Activated CD4-positive, alpha-beta T cell treated with anti-CD3 and anti-CD28 coated beads, Interleukin-2, amount 50 U/mL, for 4 hours (primary cell): ENCODE measurements around the gene NRP1.
"Not testable (repeated sequence)": the region's sequence is repeated elsewhere in the genome, so short reads cannot be mapped to it uniquely, and the experiment has no call there.

ENCODE experiments used
- DNase-seq, 2 experiments: peaks; one replicate each; pipeline ENCODE4 v3.0.0-alpha.2; 2020

Gene NRP1

DNA sequence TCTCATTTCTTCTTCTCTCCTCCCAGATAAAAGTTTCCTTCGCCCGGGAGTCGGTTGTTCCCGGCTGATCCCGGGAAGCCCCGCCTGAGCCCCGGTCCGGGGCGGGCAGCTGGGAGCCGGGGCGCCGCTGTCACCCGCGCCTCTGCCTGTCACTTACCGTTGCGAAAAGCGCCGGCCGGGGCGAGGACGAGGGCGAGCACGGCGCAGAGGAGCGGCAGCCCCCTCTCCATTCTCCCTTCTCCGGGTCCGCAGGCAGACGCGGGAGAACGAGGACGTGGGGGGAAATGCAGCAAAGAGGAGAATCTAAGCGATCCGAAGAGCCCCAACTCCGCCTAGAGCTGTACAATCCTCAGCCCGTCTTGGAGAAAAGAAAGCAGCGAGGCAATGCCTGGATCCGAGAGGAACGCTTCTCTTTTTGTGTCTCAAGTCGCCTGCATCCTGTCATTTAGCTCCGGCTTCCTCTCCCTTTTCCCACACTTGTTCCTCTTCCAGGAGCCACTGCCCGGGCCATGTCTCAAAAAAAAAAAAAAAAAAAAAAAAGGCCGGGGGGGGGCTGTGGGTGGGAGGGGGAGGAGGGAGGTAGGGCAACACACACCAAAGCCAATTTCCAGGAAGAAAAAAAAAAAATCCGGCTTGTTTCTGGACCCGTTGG, at the start of gene NRP1:
NRP1 (minus strand) TSS at position 515 of the 652 bp plus-strand sequence; CDS start at position 230, 285 bp downstream.
- DNase-seq, result no peak

DNA sequence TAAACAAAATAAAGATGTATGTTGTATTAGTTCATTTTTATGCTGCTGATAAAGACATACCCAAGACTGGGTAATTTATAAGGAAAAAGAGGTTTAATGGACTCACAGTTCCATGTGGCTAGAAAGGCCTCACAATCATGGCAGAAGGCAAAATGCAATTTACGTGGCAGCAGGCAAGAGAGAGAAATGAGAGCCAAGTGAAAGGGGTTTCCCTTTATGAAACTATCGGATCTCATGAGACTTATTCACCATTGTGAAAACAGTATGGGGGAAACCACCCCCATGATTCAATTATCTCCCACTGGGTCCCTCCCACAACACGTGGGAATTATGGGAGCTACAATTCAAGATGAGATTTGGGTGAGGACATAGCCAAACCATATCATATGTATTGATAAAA, 49.7 kb upstream of the NRP1 start:
- DNase-seq, result not testable (repeated sequence)

DNA sequence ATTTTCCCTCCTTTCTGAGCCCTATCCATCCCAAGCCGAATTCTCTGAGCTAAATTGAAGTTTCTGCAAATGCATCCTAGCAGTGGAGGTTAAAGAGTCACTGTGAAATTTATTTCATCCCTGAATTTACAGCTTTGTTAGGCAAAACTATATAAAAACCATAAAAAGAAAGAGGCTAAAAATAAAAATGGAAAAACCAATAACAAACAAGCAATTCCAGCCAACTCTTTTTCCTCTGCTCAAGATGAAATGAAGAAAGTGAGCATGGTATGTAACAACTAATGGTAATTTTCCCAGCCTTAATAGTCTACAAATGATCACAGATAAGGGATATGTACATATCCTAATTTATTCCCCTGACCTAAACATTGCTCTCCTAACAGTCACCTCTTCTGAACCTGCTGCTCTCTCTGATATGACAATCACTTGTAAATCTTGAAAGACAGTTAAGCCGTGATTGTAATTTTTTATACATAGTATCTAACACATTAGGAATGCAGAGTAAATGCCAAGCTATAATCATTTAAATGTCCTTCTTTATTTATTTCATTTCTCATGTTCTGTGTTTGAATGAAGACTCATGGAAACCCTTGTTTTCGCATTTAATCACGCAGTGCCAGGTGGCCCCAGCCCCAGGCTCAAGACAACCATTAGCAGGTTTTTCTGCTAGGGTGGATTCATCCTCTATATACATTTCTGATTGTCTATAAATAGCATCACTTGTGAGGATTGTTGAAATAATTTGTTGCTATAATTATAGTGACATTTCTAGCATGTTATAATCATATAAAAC, 48.6 kb upstream of the NRP1 start:
- no peak for DNase-seq

DNA sequence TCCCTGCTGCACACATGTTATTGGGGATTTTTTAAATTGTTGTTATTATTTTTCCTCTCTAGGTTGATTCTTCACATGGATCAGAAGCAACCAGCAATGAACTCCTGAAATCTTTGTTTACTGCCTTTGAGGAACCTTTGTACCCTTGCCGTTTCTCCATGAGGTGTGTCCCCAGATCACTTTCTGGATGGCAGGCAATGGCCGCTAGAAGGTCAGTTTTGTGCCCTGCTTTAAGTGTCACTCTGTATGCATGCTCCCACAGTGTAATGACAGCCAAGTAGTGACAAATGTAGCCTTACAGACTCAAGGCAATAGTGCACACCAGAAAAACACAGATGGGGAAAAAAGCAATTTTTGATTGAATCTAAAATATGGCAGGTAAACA, 47.7 kb upstream of the NRP1 start:
- no peak for DNase-seq

DNA sequence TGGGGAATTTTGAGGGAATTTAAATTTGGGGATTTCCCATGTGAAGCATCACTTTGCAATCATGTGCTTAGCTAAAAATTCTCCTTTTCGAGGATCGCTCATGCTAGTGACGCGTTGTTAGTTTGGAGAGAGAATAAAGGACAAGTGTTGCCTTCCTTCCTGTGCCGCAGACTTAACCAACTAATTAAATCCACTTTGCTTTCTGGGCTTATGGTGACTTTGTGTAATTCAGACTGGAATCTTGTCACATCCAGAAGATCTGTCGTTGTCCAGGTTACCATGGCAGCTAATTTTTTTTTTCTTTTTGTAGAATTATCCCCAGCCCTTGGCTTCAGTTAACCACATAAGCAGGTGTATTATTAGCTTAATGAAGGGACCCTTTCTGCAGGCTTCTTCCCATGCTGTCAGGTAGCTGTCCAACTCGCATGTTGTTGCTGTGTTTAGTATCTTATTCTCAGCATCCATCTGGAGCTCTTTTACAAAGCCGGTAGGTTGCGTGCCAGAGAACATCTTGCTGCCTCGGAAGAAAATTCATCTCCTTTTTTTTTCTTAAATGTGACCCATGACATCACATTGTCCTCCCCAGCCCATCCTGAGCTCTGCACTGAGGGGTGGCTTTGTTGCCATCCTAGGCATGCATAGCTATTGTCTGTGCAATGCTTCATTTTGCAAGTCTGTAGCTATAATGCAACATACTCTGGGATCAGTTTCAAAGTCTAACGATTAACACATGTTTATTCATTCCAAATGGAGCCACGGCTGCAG, 47.2 kb upstream of the NRP1 start:
- no peak for DNase-seq

DNA sequence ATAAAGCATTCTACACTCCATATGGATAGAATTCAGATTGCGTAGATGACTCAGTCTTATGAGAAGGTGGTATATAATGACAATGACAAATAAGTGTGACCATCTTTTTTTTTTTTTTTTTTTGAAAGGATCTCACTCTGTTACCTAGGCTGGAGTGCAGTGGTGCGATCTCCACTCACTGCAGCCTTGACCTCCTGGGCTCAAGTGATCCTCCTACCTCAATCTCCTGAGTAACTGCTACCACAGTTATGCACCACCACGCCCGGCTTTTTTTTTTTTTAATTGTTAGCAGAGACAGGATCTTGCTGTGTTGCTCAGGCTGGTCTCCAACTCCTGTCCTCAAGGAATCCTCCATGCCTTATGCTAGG, 43.2 kb upstream of the NRP1 start:
- no peak for DNase-seq

DNA sequence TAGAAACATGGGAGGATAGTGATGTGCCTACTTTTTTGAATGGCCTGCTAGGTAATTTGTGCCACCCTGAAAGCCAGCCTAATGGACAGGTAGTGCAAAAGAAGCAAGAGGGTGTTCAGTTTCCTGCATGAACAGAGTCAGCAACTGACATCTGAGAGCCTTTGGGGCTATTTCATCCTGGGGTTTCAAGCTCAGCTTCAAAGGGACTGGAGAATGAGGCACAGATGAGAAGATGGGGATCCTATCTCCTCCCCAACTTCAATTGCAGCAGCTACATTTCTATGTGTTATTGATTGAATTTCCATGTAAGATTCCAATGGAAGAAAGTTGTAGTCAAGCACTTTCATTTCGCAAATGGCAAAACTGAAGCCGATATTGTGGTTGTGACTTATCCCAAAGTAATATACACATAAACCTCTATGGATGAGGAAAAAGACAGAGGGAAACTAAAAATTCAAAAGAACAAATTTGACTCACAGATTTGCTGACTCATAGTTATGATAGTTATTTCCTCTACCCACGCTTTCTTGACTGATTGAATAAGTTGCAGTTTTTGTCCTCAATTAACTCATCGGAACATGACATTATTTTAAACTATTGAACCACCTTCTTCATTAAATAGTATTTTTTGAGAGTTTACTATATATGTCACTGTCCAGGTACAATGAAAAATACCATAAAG, 42.6 kb upstream of the NRP1 start:
- no peak for DNase-seq

DNA sequence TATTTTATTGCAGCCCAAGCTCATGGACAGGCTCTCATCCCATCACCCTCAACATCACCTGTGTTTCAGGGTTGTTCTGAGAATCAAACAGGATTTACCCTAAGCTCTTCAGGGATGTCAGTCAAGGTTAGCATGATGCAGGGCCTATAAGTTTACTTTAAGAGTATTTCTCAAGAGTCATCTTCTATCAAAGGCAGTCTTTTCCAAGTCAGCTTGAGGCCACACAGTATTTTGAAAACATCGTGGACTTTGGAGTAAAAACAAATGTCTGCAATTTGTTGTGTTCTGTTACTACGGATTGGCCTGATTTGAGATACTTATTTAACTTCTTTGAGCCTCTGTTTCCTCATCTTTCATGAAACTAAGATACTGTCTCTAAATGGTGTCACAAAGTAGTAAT, 42.0 kb upstream of the NRP1 start:
- DNase-seq, result no peak

DNA sequence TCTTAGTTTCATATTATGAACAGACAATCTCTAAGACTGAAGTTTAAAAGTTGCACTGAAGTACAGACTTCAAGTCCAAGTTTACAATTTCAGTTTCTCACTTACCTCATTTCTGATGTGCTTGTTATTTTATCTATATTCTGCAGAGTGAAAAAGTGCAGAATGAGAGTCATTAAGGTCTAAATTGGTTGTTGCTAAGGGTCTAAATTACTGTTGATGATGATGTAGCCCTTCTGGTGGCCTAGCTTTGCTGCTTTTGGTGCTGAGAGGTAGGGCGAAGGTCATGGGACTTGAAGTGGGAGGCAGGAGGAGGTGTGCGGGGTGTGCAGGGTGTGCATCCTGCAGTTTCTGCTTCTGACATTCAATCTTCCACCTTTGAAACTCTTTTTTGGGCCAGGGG, 38.8 kb upstream of the NRP1 start:
- DNase-seq, result no peak

DNA sequence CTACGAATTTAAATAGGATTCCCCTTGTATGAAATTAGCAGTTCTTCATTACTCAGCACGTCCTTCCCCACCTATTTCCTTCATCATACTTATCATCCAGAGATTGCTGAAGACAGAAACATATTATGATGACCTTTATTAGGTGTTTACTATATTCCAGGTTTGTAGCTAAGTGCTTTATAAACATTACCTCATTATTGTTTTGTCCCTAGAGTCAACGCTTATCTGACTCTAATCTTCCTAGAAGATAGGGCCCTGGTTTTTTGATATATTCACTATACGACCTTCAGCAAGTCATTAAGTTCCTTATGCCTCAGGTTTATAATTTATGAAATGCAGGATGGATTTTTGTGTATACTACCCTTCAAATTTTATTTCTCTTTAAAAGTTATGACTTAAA, 36.8 kb upstream of the NRP1 start:
- DNase-seq, result no peak

DNA sequence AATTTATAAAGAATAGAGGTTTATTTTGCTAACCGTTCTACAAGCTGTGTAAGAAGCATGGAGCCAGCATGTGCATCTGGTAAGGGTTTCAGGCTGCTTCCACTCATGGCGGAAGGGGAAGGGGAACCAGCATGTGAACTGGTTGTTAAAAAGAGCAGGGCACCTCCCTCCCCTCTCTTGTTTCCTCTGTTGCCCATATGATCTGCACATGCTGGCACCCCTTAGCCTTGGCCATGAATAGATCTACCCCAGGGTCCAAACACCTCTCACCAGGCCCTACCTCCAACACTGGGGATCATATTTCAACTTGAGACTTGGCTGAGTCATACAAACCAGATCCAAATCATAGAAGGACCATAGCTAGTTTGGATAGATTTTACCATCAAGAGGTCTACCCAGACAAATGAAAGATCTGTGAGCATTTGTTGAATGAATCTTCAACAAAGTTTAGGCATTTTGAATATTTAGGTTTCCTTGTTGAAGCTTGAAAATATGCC, 36.0 kb upstream of the NRP1 start:
- DNase-seq, result no peak

DNA sequence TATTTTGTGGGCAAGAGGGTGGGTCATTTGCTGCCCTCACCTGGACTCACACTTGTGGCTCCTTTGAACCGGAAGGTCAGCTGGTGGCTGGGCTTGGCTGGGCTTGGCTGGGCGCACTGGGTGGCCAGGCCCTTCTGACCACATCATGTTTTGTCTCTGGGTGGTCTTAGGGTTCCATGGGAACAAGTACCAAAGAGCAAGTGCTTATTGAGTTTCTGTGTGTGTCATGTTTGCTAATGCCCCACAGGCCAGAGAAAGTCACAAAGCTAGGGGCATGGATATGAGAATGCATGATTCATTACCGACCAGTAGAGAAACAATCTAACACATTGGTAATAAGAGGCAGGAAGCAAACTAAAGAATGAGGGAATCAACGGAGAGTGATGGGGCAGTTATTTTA, 33.6 kb upstream of the NRP1 start:
- no peak for DNase-seq

DNA sequence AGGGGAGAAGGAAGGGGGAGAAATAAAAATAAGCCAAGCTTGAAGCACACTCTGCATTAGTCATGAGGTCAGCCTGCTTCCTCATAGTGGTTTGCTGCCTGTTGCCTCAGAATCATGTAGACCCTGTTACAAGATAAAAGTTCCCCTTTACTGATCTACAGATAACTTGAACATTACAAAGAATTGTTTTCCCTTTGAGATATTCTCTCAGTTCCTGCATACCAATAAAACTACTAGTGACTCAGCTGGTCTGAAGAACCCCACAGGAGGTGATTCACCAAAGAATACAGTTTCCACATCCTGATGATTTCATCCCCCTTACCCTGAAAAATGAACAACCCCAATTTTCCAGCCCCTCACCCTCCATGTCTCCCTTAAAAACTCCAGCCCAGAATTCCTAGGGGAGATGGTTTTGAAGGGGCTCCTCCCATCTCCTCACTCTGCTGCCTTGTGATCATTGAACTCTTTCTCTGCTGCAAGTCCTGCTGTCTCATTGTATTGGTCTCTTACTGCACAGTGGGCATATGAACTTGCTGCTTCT, 31.5 kb upstream of the NRP1 start:
- DNase-seq, result no peak

DNA sequence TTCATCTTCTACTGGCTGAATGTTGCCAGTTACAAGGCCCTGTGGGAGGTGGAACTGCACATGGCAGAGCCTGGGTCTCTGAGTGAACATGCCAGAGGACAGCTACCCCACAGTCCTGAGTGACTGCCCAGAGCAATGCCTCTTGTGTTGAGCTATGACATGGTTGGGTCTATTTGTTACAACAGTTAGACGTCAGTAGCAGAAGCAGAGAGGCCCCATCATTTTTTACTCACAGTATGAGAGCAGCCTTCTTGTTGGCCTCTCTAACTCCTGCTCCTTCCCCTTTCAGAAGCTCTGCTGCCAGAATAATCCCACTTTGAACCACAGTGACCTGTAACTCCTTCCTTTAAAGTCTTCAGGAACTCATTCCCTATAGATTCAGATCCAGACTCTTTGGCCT, 30.8 kb upstream of the NRP1 start:
- DNase-seq, result no peak

DNA sequence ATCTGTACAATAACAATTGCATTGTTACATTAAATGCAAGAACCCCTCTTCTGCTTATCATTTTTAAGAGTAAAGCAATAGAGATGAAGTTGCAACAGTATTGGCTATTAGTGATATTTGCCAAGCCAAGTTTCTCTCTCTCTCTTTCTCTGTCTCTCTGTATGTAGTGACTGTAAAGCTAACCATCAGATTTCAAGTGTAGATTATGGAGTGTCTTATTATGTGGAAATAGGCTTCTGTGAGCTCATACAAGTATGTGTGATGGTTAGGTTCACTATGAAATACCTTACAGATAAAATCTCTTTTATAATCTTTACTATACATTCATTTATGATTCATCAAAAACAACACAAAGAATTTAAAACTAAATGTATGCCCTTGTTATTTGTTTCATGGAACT, 28.6 kb upstream of the NRP1 start:
- no peak for DNase-seq

DNA sequence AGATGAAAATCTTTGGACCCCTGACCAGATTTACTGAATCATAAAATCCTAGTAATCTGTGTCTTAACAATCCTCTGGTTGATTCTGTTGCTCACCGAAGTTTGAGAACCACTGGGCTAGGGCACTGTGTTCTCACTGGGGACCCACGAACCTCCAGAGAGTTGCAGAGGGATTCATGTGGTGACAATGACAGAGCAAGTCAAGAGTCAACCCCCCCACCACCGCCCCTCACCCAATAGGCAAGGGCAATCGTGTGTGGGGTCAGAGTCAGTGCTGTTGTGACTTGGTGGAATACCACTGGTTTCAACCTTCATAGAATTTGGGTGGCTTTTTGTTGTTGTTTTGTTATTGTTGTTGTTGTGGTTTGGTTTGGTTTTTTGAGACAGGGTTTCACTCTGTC, 23.5 kb upstream of the NRP1 start:
- no peak for DNase-seq

DNA sequence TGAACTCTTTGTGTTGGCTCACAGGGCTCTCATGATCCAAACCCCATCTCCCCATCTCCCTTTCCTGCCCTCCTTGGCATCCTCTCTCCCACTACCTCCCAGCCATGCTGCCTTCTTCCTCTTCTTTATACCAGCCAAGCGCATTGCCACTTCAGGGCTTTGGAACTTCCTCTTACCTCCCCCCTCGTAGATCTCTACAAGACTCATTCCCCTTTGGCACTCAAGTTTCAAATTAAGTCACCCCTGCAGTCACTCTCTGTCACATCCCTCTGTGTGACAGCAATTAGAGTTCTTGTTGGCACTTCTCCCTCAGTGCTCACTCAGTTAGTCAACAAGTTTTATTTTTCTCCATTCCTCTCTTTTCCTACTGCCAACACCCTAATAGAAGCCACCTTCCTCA, 20.8 kb upstream of the NRP1 start:
- no peak for DNase-seq

DNA sequence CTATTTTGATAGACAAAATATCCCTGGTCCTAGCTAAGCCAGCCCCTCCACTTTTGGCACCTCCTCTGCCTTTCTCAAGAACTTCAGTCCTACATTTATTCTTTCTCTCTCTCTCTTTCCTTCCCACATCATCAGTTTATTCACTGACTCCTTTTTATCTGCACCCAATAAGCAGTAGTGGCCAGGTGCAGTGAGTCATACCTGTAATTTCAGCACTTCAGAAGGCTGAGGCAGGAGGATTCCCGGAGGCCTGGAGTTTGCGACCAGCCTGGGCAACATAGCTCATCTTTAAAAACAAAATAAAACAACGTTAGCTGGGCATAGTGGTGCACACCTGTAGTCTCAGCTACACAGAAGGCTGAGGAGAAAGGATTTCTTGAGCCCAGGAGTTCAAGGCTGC, 19.4 kb upstream of the NRP1 start:
- no peak for DNase-seq

DNA sequence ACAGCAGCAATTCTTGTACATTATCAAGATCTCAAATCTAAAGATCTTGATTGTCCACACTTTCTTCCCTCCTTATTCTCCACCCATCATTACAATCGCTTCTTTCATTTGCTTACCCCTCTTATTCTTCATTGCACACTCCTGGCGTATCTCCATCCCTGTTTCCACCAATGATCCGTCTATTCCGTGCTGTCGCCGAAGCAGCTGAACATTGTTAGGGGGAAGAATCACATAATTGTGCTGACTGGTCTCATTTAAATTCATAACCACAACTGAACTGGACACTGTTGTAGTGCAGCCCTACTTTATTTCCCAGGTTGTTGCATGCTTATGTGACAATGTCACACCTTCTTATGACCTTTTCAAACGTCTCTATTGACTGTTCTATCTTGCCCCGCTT, 18.9 kb upstream of the NRP1 start:
- no peak for DNase-seq

DNA sequence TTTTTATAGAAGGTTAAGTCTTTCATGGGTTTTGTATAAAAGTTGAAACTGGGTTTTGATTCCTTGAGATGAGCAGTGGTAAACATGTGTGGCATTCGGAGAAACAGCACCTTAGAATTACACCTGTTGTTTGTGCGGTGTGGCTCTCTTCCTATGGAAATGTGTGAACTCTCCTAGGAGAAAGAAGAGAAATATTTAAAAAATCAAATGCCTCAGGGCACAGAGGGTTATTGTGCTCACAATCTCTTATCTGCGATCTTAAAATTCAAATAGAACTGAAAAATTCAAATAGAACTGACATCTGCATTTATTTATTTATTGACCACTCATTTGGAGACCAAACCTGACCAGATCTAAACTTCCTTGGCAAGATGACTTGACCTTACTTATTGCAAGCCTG, 18.1 kb upstream of the NRP1 start:
- no peak for DNase-seq

DNA sequence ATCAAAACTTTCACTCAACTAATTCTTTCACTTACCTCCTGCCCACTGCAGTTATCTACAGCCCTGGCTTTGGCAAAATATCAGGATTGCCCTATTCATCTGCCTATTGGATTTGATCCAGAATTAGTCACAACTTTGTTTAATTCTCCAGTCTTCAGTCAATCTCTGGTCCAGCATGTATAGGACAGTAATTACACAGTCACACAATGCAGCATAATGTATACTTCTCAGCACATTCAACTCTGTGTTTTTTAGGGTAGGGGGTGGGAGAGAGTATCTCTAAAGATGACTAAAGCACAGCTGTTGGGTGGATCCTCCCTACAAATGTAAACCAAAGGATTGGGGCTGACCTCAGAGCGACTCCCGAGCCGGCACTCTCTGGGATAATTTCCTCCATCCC, 17.7 kb upstream of the NRP1 start:
- no peak for DNase-seq

DNA sequence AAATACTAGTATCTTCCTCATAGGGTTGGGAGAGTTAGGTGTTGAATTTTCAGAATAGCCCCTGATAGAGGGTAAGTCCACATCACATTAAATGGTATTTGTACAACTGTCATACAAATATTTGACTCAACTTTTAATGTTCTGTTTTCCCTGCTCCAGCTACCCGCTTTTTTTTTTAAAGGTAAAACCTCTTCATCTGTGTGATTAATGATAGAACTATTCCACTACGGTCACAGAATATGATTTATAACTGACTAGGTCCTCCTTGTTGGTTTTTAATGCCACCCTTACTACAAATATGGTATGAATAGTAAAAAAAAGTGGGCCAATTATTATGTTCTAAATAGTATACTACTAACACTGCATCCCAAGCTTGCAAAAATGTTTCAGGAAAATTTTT, 15.6 kb upstream of the NRP1 start:
- no peak for DNase-seq

DNA sequence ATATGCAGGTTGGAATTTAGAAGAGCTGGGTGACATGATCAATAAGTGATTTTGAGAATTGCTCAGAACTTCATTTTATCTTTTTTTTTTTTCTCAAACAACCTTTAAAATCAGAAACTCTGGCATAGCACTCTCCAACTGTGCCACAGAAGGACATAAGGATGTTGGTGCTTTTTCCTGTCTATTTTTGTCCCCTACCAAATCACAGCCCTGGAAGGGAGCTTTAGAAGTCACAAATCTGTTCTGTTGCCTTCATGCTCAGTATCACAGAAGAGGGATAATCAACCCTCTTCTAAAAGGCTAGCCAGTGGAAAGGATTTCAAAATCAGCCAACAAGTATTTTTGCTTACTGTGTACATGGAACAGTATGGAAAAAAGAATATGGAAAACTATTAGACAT, 14.8 kb upstream of the NRP1 start:
- DNase-seq, result no peak
